Hepatic stellate cell (primary cell): ENCODE results near the gene AOC3.
A peak's percentile ranks its signal among the peaks of the same experiment; 100 is the strongest.
"Not testable (repeated sequence)": the region's sequence is repeated elsewhere in the genome, so short reads cannot be mapped to it uniquely, and the experiment has no call there.

Experiments used
- DNase-seq: peaks from one replicate; pipeline ENCODE4 v3.0.0; 2011; ENCODE audit warnings: low spot score

The AOC3 gene

DNA sequence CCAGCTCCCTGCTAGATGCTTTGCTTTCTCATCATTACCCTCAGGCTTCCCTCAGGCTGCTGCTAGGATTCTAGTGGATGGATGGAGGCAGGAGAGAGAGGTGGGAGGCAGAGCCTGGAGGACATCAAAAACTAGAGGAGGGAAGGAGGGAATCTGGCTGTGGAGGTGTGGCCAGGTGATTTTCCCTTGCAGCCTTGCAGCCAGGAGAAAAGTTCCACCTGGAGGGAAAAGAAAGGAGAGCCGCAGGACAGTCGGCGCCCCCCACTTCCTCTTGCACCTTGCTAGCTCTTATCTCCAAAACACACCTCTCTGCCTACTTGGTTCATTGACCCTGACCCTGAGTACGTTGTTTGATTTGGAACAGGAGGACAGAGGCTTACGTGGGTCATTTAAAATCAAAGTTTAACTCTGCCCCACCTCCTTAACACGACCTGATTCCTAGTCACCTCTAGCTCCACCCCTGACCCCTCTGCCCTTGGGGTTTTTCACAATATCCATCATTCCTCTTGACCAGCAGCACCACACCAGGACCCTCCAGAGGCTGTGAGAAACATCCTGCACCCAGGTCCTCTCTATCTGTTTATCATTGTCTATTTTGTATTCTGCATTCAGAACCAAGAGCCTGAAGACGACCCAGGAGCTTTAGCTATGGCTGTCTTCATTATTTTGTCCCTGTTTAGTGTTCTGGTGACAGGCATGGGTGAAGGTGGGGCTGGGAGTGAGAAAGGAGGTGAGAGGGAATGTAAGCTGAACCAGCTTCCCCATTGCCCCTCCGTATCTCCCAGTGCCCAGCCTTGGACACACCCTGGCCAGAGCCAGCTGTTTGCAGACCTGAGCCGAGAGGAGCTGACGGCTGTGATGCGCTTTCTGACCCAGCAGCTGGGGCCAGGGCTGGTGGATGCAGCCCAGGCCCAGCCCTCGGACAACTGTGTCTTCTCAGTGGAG lies 15.9 kb downstream of the AOC3 start:
- no peak for DNase-seq

- not testable (repeated sequence) for DNase-seq
Measured at GRCh38 chr17:42867694-42868261, 16.8 kb downstream of the AOC3 start.

DNA sequence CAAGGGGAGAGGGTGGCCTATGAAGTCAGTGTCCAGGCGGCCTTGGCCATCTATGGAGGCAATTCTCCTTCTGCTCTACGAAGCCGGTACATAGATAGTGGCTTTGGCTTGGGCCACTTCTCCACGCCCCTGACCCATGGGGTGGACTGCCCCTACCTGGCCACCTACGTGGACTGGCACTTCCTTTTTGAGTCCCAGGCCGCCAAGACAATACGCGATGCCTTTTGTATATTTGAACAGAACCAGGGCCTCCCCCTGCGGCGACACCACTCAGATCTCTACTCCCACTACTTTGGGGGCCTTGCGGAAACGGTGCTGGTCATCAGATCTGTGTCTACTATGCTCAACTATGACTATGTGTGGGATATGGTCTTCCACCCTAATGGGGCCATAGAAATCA lies 17.3 kb downstream of the AOC3 start:
- no peak for DNase-seq

GRCh38 chr17:42871647-42872046 lies 20.6 kb downstream of the AOC3 start:
- no peak for DNase-seq

DNA sequence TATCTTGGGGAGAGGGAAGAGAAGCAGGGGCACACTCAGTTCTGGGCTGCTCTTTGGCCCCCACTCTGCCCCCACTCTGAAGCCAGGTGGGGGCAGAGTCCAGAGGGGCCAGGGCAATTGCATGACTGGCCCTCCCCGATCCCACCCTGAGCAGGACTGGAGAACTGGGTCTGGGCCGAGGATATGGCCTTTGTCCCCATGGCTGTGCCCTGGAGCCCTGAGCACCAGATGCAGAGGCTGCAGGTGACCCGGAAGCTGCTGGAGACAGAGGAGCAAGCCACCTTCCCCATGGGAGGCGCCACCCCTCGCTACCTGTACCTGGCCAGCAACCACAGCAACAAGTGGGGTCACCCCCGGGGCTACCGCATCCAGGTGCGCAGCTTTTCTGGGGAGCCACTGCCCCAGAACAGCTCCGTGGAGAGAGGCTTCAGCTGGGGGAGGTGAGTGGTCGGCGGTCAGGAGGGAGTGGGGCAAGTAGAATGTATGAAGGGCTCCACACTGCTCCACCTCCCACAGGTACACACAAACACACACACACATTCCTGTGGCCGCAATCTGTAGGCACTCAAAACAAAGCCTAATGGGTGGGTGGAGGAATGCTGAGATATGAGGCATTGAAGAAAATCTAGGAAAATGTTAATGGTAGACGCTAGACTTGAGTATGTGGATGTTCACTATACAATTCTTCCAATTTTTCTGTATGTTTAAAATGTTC lies 21.4 kb downstream of the AOC3 start:
- no peak for DNase-seq

DNA sequence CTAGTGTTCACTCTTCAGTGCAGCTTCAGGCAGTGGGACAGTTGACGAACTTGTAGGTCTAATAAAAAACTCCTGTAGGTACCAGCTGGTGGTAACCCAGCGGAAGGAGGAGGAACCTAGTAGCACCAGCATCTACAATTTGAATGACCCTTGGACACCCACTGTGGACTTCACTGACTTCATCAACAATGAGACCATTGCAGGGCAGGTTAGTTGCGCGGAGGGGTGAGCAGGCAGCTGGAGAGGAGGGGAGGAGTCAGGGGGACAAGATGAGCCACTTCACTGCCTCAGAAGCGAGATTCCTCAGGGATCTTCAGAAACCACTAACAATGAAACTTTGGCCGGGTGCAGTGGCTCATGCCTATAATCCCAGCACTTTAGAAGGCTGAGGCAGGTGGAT lies 22.3 kb downstream of the AOC3 start:
- no peak for DNase-seq

DNA sequence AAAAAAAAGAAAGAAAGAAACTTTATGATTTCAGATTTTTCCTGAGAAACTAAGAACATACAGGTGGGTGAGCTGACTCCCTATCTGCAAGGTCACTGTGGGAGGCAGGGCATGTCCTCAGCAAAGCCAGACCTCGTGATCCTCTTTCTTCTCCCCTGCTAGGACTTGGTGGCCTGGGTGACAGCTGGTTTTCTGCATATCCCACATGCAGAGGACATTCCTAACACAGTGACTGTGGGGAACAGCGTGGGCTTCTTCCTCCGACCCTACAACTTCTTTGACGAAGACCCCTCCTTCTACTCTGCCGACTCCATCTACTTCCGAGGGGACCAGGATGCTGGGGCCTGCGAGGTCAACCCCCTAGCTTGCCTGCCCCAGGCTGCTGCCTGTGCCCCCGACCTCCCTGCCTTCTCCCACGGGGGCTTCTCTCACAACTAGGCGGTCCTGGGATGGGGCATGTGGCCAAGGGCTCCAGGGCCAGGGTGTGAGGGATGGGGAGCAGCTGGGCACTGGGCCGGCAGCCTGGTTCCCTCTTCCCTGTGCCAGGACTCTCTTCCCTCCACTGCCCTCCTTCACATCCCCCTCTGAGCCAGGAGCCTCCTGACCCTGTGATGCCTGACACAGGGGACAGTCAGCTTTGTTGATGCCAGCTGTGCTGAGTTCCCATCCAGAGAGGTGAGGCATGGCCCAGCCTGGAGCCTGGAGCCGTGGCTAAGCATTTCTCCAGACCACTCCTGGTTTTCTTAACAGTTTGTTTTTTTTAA lies 23.1 kb downstream of the AOC3 start:
- not testable (repeated sequence) for DNase-seq

DNA sequence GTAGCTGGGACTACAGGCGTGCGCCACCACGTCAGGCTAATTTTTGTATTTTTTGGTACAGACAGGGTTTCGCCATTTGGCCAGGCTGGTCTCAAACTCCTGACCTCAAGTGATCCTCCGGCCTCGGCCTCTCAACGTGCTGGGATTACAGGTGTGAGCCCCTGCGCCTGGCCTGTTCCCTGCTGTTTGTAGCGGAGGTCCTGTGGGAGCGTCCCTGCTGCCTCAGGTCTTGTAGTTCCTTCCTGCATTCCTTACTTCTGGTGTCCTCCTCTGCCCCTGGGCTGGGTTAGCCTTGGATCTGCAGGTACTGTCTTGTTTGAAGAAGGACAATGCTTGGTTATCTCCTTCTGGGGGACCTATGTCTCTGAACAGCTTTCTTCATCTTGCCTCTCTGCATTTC lies 26.0 kb downstream of the AOC3 start:
- DNase-seq, result no peak

- DNase-seq, result peak; percentile 28
Measured at GRCh38 chr17:42878123-42878880, 27.3 kb downstream of the AOC3 start.

- no peak for DNase-seq
Measured at GRCh38 chr17:42878924-42879595, 28.1 kb downstream of the AOC3 start.

DNA sequence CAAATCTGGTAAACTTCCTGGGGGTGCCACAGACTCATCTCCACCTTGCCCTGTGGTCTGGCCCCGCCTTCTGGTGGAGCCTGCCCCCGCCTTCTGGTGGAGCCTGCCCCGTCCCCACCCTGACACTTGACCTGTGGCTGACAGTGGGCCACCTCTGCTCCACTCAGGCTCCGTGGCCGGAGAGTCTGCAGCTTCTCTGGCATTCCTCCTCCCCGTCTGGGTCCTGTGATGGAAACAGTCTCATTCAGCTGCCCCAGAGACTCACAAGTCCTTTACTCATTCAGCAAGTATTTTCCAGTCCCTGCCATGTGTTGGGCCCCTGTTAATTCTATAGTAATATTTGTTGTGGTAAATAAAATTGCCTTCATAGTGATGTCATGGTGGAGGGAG lies 28.6 kb downstream of the AOC3 start:
- peak; percentile 64 for DNase-seq

- no peak for DNase-seq
Measured at GRCh38 chr17:42880776-42881310, 29.8 kb downstream of the AOC3 start.

DNA sequence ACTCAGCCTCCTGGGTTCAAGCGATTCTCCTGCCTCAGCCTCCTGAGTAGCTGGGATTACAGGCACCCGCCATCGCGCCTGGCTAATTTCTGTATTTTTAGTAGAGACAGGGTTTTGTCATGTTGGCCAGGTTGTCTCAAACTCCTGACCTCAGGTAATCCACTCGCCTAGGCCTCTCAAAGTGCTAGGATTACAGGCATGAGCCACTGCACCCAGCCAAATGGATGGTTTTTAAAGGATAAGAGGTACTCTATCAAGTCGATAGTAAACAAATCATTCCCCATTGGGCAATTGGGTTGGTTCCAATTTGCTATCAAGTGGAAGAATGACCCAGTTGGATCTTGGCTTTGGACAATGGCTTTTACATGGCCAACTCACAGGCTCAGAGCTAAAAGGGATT lies 30.7 kb downstream of the AOC3 start:
- not testable (repeated sequence) for DNase-seq

- DNase-seq, result no peak
Measured at GRCh38 chr17:42882166-42882565, 31.2 kb downstream of the AOC3 start.

DNA sequence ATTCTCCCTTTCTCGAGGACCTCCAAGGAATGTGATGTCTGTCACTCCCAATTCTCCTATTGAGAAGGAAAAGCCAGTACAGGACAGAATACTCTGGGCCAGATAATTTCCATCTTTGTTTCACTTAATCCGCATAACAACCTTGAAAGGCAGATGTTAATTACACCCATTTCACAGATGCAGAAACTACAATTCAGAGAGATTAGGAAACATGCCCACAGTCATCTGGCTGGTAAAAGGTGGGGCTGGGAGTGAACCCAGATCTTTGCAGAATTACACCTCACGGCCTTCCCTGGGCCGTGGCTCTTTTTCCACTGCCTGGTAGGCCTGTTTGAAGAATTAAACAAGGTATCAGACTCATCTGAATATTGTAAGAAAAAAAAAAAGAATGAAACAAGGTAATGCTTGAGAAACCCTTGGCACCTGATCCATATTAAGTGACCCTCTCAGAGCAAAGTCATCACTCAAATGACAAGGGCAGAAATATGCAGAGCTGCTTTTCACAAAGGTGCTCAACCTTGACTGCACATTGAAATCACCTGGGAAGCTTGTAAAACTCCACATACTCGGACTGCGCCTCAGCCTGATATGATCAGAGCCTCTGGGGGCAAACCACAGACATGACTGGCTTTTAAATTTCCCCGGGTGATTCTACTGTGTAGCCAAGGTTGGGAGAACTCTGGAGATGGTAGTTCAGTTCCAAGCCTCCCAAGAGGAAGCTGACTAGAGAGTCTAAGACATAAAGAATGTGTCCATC lies 33.0 kb downstream of the AOC3 start:
- DNase-seq, result no peak

DNA sequence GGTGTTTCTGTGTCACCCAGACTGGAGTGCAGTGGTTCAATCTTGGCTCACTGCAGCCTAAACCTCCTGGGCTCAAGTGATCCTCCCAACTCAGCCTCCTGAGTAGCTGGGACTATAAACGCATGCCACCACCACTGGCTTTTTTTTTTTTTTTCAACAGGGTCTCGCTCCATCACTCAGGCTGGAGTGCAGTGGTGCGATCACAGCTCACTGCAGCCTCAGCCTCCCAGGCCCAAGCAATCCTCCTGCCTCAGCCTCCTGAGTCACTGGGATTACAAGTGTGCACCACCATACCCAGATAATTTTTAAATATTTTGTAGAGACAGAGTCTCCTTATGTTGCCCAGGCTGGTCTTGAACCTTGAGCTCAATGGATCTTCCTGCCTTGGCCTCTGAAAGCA lies 34.8 kb downstream of the AOC3 start:
- DNase-seq, result not testable (repeated sequence)

DNA sequence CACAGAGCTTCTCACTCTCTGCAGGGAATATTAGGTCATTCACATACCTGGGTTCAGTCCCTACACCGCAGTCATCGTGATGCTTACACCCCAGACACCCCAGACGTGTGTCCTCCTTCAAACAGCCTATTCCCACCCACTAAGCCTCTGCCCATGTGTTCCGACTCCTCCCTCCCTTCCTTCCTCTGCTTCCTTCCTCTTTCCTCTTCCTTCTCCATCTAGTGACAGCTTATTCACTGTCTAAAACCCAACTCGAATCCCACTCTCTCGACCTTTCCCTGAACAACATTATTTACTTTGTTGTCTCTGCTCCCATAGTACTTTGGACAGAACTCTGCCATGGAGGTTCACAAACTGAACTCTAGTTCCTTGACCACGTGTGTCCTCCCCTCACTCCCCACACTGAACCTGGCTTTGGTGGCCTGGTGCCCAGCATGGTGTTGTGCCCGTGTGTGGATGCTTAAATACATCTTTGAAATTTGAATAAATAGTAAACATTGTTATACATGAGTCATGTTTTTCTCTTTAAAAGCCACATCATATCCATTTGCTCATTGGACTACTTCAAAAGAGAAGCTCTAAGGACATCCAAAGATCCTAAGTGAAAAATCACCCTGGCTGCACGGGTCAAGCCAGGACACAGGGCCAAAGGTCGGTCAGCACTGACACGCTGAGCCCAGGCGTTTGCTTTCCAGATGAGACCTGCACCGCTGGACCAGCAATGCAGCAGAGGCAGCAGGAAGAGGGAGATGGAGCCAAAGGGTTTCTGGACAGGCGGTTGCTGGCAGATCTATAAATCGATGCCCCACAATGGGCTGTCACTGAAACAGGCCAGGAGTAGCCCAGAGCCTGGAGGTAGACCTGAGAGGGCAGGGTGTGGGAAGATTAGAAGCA lies 35.5 kb downstream of the AOC3 start:
- DNase-seq, result no peak

- no peak for DNase-seq
Measured at GRCh38 chr17:42889809-42890208, 38.8 kb downstream of the AOC3 start.
